K562 (cell line): ENCODE data around the gene ANKS1A.

Experiments
- EP300 ChIP-seq: IDR thresholded peaks from 2 replicates; pipeline ENCODE4 v1.6.1; 2012; ENCODE audit warnings: low read length, improper control_type of control experiment
- STAT6 ChIP-seq: sonication (generic); formaldehyde crosslinking; IDR thresholded peaks from 2 replicates; pipeline ENCODE4 v1.8.1; 2023; ENCODE audit warnings: mild to moderate bottlenecking, missing genetic modification reagents
- ZNF253 ChIP-seq: fragments of 250-450 bp; sonication (Bioruptor Pico); conservative IDR thresholded peaks from 2 replicates; pipeline ENCODE4 v1.6.1; 2021; ENCODE audit warnings: mild to moderate bottlenecking

- TF ChIP-seq ZNF253 (CRISPR knock-in tag) (no peak), EP300 (no peak), STAT6 (CRISPR knock-in tag) (no peak)
These were observed 17.2 kb upstream of the ANKS1A start for GRCh38 chr6:34871853-34872252.
